Amniotic stem cell (primary cell): Measurements from ENCODE around the gene ASCC2.
A peak's percentile ranks its signal among the peaks of the same experiment; 100 is the strongest.
"Not testable (repeated sequence)": the region's sequence is repeated elsewhere in the genome, so short reads cannot be mapped to it uniquely, and the experiment has no call there.

Source experiments
- DNase-seq: peaks from one replicate; lab custom pipeline; 2025; lab: John Stamatoyannopoulos, UW

Gene ASCC2

DNA sequence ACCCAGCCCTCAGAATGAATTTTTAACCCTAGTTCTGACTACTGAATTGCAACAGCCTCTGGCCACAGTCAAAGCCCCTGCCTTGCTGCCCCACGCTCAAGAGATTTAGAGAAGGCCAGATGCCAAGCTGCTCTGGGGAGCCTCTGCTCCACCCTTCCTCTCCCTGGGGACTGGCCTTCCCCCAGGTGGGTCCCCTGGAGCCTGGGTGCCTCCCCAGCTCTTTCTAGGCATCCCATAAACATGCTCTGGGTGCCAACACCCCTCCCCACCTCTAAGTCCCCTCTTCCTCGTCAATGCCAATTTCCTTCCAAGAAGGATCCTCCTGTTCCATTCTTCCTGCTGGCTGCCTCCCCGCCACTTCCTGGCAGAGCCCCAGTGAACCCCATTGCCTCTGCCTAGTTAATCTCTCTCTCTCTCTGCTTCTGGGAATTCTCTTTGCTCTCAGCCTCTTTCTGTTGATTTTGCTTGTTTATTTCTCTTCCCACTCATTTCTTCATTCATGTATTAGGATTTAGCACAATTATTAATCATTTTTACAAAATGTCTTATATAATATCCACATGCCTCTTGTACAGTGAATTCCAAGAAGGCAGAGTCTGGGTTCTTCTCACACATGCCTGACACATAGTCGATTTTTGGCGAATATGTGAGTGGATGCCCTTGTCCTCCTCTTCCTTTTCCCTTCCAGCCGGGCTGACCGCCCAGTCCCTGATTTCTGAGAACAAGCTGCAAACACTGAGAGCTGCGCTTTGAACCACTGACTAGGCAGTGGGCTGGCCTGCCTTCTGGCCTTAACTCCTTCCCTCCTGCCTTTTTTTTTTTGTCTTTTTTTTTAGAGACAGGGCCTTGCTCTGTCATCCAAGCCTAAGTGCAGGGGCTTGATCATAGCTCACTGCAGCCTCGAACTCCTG lies 53.4 kb downstream of the ASCC2 start:
- DNase-seq: no peak

DNA sequence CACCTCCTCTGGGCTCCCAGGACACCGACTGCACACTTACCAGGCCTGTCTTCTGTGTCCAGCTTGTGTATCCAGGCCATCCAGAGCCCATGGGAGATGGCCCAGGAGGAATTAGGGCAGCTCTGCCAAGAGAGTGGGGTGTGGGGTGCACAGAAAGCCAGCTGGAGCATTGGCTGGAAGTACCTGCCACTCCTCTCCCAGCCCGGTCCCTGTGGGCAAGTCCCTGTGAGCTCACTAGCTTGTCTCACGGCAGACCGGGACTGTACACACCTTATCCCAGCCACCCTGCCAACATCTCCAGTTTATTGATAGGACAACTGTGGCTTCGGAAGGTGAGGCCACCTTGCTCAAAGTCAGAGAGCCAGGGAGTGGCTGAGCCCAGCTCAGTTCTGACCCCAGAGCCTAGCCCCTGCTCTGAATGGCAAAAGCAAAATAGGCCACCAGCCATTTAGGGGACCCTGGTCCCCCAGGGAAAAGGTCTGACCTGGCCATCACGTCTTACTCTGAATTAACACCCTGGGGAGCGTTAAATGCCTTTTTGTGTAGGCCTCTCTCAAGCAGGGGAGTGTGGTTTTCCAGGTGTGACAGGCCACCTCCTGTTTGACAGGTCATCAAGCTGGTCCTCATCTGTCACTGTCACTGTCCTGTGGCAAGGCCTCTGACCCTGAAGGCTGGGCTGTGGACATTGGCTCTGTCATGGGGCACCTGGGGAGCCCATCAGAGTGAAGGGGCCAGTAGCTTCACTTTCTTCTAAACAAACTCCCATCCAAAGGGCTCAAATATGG lies 55.8 kb downstream of the ASCC2 start:
- no peak for DNase-seq

DNA sequence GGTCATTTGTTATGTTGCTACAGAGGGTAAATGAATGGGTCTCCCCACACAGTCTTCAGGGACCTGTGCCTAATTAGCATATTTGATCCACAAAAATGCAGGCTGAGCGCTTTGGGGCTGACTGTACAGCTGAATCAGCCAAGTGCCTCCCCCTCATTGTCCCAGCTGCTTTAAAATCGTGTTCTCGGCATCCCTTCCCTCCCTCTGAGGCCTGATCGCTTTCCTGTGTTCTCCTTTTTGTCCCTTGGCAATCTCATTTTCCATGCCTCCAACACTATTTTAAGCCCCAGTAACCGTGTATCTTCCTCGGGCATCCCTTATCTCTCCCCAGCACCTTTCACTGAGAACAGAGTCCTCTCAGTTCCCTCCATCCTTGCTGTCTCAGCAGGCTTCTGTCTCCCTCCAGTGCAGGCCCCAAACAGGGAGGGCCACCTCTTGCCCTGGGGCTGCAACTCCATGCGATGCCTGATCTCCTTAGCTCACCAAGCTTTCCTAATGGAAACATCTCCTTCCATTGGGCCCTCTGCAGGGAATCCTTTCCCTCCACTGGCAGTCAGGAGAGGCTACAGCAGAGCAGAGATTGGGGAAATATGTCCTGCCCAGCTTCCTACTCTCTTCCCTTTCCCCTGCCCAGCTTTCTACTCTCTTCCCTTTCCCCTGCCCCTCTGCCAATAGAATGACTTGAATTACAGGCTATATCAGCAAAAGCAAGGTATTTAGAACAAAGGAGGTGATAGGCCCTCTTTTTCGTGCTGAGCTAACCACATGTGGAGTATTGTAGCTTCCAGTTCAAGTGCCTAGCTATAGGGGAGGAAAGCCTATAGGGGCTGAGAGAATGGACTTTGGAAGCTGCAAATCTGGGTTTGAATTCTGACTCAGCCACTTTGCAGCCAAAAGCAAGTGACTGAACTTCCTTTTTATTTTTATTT lies 57.1 kb downstream of the ASCC2 start:
- DNase-seq: peak; percentile 56

DNA sequence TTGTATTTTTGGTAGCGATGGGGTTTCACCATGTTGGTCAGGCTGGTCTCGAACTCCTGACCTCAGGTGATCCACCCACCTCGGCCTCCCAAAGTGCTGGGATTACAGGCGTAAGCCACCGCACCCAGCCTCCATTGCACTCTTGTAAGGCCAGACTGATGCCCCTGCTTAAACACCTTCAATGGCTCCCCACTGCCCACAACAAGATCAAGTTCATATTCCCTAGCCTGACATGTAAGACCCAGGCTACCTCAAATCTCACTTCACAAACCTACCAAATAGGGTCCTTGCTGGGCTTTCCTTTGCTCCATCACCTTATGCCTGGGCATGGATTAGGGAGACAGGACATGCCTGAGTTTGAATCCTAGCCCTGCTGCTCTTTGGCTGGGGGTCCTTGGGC lies 57.9 kb downstream of the ASCC2 start:
- no peak for DNase-seq

DNA sequence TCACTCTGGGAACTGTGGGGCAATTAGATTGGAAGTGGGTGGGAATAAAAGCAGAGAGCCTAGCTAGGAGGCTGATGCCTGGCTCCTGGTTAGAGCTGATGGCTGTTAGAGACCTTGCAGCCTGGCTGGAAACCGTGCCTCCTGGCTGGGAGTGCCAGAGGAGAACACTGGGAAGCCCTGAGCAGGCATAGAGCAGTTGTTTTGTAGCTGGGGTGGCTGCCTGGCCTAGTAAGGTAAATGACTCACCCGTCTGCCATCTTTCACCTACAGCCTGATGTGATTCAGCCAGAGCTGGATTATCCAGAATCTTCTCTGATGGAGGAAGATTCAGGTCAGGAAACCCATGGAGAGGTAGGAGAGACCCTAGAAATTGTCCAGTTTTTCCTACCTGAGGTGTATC lies 64.8 kb downstream of the ASCC2 start:
- DNase-seq: no peak

DNA sequence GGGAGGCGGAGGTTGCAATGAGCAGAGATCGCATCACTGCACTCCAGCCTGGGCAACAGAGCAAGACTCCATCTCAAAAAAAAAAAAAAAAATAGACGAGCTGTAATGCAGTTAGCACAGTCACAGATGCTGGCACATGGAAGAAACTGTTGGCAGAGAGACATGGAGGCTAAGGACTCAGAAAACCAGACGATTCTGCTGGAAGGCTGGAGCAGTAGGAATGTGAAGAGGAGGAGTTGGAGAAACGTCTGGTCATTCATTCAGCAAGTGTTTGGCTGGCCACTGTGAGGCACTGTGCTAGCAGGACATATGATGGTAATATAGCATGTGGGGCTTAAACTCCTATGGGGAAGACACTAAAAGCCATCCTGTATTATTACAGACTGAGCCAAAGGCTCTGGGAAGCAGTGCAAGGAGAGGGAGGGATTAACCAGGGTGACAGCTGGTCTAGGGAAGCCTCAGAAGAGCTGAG lies 65.9 kb downstream of the ASCC2 start:
- no peak for DNase-seq

DNA sequence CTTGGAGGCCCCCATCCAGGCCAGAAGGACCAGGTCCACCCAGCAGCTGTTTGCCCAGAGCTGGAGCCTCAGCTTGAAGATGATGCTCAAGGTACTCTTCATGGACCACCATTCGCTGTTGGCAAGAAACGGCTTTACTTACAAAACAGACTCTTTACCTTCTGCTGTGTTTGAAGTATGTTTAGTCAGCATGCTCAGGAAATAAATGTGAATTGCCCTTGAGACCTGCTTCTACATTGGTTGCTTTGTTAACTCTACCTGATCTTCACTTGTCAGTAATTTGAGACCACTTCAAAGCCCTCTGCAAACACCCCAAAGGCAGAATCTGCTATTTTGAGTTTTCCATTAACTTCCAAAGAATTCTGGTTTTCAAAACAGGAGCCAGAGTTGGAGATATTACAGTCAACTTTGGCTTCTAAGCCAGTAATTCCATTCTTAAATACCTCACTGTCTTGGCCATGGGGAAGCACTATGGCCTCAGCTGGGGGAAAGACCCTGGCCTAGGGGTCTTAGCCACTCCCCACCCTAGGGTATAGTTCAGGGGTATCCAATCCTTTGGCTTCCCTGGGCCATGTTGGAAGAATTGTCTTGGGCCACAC lies 68.3 kb downstream of the ASCC2 start:
- no peak for DNase-seq

DNA sequence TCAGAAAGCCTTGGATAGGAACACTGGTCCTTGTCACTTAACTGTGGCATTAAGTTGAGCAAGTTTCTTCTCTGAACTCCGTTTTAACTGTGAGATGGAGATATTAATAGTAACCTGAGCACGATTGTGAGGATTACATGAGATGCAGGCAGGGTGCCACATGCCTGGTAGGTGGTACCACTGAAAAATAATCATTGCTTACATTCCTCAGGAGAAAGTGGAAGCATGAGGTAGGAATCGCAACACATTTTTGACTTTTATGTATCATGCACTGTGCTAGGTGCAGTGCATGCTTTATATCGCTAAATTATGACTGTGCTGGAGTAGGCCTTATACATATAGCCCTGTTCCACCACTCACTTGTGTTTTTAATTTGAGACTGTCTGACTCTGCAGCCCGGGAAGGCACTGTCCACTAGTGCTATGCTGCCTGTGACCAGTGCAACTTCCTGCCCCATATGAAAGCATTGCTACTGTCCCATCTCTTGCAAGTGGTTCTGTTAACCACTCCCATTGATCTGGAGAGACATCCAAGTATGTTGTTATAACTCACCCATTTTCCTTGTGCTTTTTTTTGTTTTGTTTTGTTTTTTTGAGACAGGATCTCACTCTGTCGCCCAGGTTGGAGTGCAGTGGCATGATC lies 69.9 kb downstream of the ASCC2 start:
- no peak for DNase-seq

DNA sequence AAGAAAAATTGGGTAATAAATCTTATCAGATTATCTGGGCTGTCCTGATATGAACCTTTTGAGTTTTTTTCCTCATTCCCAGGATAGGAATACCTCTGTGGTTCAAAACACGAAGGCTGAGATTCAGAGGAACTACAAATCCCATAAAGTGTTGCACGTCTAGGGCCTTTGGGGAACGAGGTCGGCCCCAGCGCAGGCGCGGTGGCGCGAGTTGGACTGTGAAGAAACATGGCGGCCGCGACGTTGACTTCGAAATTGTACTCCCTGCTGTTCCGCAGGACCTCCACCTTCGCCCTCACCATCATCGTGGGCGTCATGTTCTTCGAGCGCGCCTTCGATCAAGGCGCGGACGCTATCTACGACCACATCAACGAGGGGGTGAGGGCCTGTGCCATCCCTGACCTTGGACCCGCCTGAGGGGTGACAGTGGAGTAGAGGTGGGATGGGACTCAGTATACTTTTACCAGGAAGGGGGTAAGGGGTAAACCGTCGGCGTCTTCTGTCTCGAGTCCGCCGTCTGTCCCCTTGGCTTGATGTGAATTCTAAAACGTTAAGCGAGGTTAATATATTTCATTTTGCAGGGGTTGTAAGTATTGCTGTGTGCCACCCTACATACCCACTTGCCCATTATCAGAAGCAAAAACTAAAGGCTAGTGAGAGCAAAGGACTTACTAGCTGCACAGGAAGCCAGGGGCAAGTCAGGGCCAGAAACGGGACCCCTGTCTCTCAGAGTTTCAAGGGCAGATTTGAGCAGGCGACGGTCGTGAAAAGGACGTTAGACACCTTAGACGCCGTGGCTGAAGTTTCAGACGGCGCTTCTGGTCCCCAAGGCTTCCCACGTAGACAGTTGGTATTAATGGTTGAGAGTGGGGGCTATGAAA lies 70.7 kb downstream of the ASCC2 start, which contains the start of gene UQCR10:
Gene UQCR10 (plus strand): TSS at position 199 of the 881 bp plus-strand sequence. CDS start 30 bp downstream, at position 229.
- DNase-seq: peak; percentile 81

DNA sequence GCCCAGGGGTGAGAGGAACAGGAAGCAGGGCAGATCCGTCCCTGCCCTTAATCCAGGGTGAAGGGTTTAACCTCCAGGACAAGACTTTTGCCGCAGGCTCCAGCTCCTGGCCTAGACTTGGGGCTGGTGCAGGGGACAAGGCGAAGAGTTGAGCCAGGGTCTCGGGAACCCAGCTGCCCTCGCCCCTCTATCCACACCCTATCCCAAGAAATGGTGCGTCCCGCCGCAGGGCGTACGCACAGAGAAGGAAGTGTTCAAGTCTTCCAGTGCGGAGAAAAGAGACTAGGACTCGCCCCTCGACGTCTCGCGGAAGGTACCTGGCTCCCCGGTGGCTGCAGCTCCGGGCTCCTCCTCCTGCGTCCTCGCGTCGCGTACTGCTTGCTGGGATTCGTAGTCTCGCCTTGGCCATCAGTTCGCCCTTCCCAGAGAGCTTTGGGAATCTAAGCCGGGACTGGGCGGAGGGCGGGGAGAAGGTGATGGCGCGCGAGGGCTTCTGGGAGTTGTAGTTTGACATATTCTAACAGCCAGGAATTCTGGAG lies 71.4 kb downstream of the ASCC2 start, which contains the start of gene ZMAT5:
Gene ZMAT5 (minus strand): TSS at position 376 of the 539 bp plus-strand sequence. CDS start 18,463 bp downstream, outside the sequence.
- peak; percentile 95 for DNase-seq

DNA sequence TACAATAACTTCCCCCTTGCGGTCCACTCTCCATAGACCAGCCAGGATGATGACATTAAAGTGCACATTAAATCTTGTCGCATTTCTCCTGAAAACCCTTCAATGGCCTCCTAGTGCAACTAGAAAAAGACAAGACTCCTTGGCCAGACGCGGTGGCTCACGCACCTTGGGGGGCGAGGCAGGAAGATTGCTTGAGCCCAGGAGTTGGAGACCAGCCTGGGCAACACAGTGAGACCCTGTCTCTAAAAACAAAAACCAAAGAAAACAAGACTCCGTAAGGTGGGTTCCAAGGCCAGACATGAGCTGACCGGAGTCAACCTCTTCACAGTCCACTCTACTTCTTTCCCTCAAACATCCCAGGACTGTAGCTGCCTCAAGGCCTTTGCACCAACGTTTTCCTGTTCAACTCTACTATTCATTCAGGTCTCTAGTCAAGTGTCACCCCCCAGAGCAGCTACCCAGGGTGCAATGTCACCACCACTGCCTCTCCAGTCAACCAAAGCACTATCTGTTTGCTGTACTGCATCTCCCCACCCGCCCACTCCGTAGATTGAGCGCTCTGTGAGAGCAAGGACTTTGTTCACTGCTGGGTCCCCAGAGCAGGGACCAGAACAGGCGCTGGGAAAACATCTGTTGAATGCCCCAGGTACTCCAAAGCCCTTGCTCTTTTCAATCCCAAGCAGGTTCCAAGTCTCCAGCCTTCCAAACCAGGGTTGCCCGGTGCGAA lies 72.0 kb downstream of the ASCC2 start:
- no peak for DNase-seq

DNA sequence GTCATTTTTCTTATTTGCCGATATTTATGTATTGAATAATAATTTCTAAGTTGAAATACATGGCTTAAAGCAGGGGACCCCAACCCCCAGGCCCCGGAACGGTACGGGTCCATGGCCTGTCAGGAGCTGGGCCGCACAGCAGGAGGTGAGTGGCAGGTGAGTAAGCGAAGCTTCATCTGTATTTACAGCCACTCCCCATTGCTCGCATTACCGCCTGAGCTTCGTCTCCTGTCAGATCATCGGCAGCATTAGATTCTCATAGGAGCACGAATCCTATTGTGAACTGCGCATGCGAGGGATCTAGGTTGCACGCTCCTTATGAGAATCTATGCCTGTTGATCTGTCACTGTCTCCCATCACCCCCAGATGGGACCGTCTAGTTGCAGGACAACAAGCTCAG lies 75.8 kb downstream of the ASCC2 start:
- no peak for DNase-seq

DNA sequence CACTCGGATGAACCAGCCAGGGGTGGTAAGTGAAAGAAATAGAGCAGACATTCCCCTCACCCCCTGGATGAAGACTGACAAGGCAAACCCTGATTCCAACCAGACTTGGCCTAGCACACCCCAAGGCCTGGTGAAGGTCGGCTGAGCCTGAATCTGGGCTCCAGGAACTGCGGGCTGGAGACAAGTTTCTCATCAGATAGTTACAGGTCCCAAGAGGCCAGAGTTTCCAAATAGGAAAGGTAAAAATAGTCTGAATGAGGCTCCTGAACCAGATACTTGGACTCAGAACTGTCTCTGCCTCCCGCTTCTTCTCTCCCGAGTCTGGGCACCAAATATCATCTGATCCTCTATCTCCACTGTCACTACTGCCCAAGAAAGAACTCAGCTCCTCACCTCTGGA lies 79.1 kb downstream of the ASCC2 start:
- DNase-seq: no peak

DNA sequence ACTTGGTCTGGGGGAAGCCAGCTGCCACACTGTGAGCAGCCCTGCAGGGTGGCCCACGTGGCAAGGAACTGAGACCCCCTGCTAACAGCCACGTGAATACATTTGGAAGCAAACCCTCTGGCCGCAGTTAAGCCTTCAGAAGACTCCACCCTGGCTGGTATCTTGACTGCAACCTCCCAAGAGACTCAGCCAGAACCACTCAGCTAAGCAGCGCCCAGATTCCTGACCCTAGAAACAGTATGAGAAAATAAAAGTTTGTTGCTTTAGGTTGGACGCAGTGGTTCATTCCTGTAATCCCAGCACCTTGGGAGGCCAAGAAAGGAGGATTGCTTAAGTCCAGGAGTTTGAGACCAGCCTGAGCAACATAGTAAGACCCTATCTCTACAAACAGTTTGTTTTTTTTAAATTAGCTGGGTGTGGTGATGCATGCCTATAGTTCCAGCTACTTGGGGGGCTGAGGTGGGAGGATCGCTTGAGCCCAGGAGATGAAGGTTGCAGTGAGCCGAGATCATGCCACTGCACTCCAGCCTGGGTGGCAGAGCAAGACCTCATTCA lies 79.9 kb downstream of the ASCC2 start:
- no peak for DNase-seq

DNA sequence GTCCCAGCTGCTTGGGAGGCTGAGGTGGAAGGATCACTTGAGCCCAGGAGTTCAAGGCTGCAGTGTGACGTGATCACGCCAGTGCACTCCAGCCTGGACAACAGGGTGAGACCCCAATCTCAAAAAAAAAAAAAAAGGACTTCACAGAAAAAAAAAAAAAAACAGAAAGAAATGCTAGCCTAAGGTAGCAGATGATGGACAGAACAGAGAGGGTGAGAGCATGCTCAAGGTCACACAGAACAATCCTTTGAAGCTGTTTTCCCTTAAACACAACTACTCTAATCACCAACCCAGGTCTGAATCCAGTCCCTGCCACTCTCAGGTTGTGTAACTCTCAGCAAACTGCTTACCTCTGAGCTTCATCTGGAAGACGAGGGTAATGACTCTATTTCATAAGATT lies 81.0 kb downstream of the ASCC2 start:
- DNase-seq: no peak

DNA sequence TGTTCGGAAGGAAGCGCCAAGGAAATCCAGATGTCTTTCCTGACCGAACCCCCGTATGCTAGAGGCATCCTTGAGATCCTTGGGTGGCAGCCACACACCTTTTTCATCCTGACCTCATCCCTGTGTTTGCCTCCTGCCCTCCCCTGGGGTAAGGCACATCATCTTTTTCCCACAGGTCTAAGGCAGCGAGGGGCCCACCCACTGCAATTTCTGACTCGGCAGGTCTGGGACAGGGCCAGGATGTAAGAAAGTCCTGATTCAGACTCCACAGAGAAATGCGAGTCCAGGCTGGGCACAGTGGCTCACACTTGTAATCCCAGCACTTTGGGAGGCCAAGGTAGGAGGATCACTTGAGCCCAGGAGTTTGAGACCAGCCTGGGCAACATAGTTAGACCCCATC lies 81.7 kb downstream of the ASCC2 start:
- DNase-seq: no peak

DNA sequence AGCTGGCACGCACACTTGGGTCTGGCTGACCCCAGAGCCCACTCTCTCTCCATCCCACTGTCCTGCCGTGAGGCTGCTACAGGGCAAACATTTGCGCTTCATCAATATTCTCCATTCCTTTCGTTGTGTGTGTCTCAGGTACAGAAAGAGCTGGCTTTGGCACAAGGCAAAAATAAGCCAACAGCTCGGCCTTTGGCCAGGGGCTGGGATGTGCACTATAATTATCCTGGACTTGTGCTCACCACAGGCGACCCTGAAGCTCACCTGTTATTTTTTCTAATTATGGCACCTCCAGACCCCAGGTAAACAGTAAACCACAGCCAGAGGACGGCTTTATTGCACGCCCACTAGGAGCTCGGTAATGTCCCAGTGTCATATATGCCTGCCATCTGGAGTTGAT lies 82.2 kb downstream of the ASCC2 start:
- no peak for DNase-seq

DNA sequence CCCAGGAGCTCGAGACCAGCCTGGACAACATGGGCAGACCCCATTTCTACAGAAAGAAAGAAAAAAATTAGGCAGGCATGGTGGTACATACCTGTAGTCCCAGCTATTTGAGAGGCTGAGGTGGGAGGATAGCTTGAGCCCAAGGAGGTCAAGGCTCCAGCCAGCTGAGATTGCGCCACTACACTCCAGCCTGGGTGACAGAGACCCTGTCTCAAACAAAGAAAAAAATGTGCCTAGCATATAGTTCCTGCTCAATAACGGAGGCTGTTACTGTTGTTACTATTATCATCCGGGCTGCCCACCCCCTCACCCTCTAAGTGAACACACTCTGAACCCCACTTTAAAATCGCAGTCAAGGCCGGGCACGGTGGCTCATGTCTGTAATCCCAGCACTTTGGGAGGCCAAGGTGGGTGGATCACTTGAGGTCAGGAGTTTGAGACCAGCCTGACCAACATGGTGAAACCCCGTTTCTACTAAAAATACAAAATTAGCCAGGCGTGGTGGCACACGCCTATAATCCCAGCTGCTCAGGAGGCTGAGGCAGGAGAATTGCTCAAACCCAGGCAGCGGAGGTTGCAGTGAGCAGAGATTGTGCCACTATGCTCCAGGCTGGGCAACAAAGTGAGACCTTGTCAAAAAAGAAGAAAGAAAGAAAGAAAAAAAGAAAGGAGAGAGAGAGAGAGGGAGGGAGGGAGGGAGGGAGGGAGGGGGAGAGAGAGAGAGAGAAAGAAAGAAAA lies 83.2 kb downstream of the ASCC2 start:
- not testable (repeated sequence) for DNase-seq
